ENCODE measurements around the gene KLHL29.

DNA sequence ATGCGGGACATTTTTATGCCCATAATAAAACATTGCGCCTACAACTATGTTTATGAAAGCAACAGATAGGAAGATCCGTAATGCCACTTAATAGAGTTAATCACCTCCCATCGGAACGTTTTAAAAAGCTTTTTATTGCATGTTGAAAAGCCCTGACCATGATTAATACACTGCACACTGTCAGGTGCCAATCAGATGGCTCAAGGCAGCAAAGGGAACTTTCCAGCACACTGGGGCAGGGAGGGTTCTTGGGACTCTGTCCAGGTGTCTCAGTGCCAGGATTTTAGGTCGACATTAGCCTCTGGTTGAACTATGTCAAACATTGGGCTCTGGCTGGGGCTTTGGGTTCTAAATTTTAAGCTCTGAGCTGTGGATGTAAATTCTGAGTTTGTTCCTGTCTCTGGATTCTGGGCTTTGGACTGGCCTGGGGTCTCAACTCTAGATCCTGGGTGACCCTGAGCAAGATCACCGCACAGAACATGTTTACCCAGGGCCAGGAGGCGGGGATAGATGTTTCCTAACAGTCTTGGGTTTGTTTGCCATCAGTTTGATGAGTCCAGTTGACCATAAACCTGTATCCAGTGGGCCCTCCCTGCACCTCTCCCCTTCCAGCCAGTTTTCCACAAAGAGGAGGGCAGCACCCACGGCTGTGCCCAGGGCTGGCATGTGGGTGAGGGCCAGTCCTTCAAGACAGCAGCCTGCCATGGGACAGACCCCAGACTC lies 279.2 kb downstream of the KLHL29 start:
- TF ChIP-seq, protein P1, sequence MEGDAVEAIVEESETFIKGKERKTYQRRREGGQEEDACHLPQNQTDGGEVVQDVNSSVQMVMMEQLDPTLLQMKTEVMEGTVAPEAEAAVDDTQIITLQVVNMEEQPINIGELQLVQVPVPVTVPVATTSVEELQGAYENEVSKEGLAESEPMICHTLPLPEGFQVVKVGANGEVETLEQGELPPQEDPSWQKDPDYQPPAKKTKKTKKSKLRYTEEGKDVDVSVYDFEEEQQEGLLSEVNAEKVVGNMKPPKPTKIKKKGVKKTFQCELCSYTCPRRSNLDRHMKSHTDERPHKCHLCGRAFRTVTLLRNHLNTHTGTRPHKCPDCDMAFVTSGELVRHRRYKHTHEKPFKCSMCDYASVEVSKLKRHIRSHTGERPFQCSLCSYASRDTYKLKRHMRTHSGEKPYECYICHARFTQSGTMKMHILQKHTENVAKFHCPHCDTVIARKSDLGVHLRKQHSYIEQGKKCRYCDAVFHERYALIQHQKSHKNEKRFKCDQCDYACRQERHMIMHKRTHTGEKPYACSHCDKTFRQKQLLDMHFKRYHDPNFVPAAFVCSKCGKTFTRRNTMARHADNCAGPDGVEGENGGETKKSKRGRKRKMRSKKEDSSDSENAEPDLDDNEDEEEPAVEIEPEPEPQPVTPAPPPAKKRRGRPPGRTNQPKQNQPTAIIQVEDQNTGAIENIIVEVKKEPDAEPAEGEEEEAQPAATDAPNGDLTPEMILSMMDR (IDR thresholded peaks at IDR 0.05; ENCODE audit: low read depth, low read length, poor library complexity, severe bottlenecking), result no peak
- TF ChIP-seq EZH2phosphoT487 (IDR thresholded peaks at IDR 0.05; ENCODE audit: borderline replicate concordance, low read length), result no peak
